ENCODE results near the gene TMEM240. TPM values are rescaled to one million over a fixed set of nuclear protein-coding genes. Genes with fewer than 3 reads are reported as not detected.
A peak's percentile ranks its signal among the peaks of the same experiment; 100 is the strongest.
"Not testable (repeated sequence)": the region's sequence is repeated elsewhere in the genome, so short reads cannot be mapped to it uniquely, and the experiment has no call there.

Gene TMEM240
- total RNA-seq, 6 experiments from 2014 or later, result 2.8 to 5.1 (median 4.1) TPM

DNA sequence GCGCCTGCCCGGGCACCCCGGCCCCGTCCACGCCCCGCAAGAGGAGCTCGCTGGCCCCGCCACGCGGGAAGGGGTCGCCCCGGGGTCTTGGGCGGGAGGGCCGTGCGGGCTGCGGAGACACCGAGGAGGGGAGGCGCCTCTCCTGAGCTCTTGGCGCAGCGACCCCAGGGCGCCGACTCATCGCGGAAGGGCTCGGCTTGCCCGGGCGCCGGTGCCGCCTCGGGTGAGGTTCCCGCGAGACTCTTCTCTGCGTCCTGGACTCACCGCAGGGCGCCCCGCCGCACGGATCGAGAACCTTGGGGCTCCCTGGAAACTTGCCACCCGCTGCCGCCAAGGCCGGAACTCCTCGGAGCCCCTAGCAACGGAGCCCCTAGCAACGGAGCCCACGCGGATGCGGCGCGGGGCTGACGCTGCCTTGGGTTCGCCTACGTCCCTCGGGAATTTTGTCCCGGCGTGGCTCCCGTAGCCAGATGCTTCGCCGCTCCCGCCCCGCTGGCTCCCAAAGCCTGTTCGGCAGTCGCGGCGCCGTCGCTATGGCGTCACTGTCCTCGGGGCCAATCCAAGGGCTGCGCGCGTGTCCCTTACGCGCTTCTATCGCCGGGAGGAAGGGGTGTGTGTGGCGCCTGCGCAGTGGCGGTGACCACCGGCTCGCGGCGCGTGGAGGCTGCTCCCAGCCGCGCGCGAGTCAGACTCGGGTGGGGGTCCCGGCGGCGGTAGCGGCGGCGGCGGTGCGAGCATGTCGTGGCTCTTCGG lies 28.7 kb downstream of the TMEM240 start, which contains the start of gene ATAD3A:
ATAD3A (plus strand) TSS at position 630 of the 753 bp plus-strand sequence; CDS start at position 737, 107 bp downstream.
- Mint-ChIP-seq H3K27ac (peak within 1 kb of the TSS; percentile 92), H3K4me3 (peak within 1 kb of the TSS; percentile 89), H3K9me3 (no peaks in the 10 kb centered on the region), H3K36me3 (ENCODE audit: low read depth) (peaks cover 8% of the 10 kb centered on the region), H3K4me1 (ENCODE audit: low read depth) (peaks cover 8% of the 10 kb centered on the region), H3K27me3 (ENCODE audit: insufficient read depth) (no peaks in the 10 kb centered on the region)
- TF ChIP-seq, protein P1, sequence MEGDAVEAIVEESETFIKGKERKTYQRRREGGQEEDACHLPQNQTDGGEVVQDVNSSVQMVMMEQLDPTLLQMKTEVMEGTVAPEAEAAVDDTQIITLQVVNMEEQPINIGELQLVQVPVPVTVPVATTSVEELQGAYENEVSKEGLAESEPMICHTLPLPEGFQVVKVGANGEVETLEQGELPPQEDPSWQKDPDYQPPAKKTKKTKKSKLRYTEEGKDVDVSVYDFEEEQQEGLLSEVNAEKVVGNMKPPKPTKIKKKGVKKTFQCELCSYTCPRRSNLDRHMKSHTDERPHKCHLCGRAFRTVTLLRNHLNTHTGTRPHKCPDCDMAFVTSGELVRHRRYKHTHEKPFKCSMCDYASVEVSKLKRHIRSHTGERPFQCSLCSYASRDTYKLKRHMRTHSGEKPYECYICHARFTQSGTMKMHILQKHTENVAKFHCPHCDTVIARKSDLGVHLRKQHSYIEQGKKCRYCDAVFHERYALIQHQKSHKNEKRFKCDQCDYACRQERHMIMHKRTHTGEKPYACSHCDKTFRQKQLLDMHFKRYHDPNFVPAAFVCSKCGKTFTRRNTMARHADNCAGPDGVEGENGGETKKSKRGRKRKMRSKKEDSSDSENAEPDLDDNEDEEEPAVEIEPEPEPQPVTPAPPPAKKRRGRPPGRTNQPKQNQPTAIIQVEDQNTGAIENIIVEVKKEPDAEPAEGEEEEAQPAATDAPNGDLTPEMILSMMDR (IDR thresholded peaks at IDR 0.05), result no peak; the same call in 1 of the 2 replicates
- peak; percentile 96 for DNase-seq

DNA sequence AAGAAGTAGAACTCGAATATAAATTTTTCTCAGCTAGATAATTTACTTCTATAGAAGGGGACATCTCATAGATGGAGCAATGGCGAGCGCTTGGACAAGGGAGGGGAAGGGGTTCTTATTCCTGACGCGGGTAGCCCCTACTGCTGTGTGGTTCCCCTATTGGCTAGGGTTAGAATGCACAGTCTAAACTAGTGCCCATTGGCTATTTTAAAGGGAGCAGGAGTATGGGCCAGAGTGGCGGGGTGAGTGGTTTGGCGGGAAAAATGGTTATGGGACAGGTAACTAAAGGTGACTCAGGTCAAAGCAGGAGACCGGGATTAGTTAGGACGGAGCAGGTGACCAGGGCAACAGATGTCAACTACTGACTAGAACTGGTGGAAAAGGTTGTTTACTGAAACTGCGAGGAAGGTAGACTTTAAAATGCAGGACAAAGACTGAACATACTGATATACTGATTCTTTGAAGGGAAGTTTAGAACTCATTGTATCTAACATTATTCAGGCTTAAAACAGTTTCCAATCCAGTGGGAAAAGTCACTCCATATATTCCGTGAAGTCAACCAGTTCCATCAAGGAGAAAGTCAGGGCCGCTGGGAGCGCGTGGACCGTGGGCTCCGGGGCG lies 29.4 kb downstream of the TMEM240 start:
- Mint-ChIP-seq H3K4me3 (peak overlapping the region; percentile 89), H3K36me3 (ENCODE audit: low read depth) (peaks cover 8% of the 10 kb centered on the region), H3K4me1 (ENCODE audit: low read depth) (peaks cover 8% of the 10 kb centered on the region), H3K27me3 (ENCODE audit: insufficient read depth) (no peaks in the 10 kb centered on the region), H3K9me3 (no peaks in the 10 kb centered on the region), H3K27ac (peak overlapping the region; percentile 92)
- DNase-seq, result no peak
- TF ChIP-seq, protein P1 (IDR thresholded peaks at IDR 0.05), result peak; percentile 15; the same call in 1 of the 2 replicates

DNA sequence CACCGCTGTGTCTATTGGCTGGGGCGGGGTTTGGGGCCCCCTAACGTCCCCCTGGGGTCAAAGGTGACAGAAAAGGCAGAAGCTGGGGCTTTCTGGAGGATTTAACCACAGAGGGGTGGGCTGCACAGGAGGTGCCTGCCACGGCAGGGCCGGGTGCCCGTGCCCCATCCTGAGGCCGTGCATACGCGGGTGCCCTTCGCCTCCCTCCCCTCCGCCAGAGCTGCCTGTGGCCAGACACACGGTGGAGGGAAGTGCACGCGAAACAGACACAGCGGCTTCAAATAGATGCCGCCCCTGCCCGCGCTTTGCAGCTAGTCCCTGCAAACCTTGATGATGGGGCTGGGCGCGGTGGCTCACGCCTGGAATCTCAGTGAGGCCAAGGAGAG lies 31.0 kb downstream of the TMEM240 start:
- H3K4me1 Mint-ChIP-seq (ENCODE audit: low read depth); H3K4me3 Mint-ChIP-seq; H3K27me3 Mint-ChIP-seq (ENCODE audit: insufficient read depth); H3K36me3 Mint-ChIP-seq (ENCODE audit: low read depth); H3K27ac Mint-ChIP-seq; DNase-seq; H3K9me3 Mint-ChIP-seq: not testable (repeated sequence)

DNA sequence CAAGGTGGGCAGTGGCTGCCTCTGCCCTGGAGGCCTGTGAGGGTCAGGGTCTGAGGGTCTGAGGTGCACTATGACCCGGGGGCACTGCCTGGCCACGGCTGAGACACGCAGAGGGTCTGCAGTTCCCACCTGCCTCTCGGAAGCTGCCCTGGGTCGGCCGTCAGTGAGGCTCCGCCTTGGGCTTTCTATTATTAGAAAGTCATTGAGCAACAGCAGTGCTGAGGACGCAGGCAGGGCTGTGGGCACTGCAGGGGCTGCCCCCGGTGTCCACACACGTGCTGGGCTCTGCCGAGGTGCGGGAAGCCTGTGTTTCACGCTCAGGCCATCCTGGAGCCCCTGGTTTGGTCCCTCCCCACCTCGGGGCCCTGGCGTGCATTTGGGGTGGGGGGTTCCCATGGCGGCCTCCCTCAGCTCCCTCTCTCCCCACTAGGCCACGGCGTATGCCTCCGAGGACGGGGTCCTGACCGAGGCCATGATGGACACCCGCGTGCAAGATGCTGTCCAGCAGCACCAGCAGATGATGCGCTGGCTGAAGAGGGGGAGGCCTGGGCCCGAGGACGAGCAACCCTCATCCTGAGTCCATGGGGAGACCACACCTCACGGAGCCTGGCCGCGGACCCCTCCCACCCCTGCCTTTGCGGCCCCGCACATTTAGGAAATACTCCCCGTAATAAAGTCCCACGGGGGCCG lies 31.5 kb downstream of the TMEM240 start:
- H3K4me3 Mint-ChIP-seq; DNase-seq; H3K9me3 Mint-ChIP-seq; H3K27ac Mint-ChIP-seq; H3K36me3 Mint-ChIP-seq (ENCODE audit: low read depth); H3K27me3 Mint-ChIP-seq (ENCODE audit: insufficient read depth); H3K4me1 Mint-ChIP-seq (ENCODE audit: low read depth): not testable (repeated sequence)

DNA sequence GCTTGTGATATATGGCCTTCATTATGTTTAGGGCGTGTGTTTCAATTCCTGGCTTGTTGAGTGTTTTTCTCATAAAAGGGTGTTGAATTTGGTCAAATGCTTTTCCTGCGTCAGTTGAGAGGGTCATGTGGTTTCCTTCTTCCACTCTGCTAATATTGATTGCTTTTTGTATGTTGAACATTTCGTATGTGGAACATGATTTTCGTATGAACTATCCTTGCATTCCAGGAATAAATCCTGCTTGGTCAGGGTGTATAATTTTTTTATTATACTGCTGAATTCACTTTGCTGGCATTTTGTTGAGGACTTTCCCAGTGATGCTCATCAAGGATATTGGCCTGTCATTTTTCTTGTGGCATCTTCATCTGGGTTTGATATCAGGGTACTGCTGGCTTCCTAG lies 33.1 kb downstream of the TMEM240 start:
- peaks cover 8% of the 10 kb centered on the region for H3K4me1 Mint-ChIP-seq (ENCODE audit: low read depth)
- H3K27me3 Mint-ChIP-seq (ENCODE audit: insufficient read depth), result peaks cover 4% of the 10 kb centered on the region; the same call in 1 of the 2 replicates
- H3K27ac Mint-ChIP-seq, result no peak overlapping the region
- H3K36me3 Mint-ChIP-seq (ENCODE audit: low read depth), result peaks cover 8% of the 10 kb centered on the region
- no peak for DNase-seq
- no peak overlapping the region for H3K4me3 Mint-ChIP-seq
- TF ChIP-seq, protein P1 (IDR thresholded peaks at IDR 0.05), result no peak
- no peaks in the 10 kb centered on the region for H3K9me3 Mint-ChIP-seq

DNA sequence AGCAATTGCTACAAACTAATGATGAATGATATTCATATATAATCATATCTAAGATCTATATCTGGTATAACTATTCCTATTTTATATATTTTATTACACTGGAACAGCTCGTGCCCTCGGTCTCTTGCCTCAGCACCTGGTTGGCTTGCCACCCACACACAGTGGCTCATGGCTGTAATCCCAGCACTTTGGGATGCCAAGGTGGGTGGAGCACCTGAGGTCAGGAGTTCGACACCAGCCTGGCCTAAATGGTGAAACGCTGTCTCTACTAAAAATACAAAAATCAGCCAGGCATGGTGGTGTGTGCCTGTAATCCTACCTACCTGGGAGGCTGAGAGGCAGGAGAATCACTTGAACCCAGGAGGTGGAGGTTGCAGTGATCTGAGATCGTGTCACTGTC lies 34.6 kb downstream of the TMEM240 start:
- DNase-seq; H3K36me3 Mint-ChIP-seq (ENCODE audit: low read depth); H3K9me3 Mint-ChIP-seq; H3K27ac Mint-ChIP-seq; H3K4me1 Mint-ChIP-seq (ENCODE audit: low read depth); H3K27me3 Mint-ChIP-seq (ENCODE audit: insufficient read depth); H3K4me3 Mint-ChIP-seq: not testable (repeated sequence)

DNA sequence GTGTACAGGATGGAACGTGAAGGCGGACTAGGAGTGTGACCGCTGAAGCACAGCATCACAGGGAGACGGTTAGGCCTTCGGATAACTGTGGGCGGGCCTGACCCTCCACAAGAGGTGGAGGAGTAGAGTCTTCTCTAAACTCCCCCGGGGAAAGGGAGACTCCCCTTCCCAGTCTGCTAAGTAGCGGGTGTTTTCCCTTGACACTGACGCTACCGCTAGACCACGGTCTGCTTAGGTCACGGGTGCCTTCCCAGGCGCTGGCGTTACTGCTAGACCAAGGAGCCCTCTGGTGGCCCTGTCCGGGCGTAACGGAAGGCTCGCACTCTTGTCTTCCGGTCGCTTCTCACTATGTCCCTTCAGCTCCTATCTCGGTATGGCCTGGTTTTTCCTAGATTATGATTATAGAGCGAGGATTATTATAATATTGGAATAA lies 35.0 kb downstream of the TMEM240 start:
- not testable (repeated sequence) for H3K27me3 Mint-ChIP-seq (ENCODE audit: insufficient read depth); H3K27ac Mint-ChIP-seq; H3K36me3 Mint-ChIP-seq (ENCODE audit: low read depth); DNase-seq; H3K4me3 Mint-ChIP-seq; H3K9me3 Mint-ChIP-seq; H3K4me1 Mint-ChIP-seq (ENCODE audit: low read depth)
- TF ChIP-seq, protein P1 (IDR thresholded peaks at IDR 0.05), result 0 out of 2 replicates have a peak, but pooled peaks have one; percentile 4

Measured in HFFc6 (cell line).